Activated CD4-positive, CD25-positive, alpha-beta regulatory T cell treated with anti-CD3 and anti-CD28 coated beads, Interleukin-2, amount 50 U/mL, for 24 hours (primary cell): ENCODE data around the gene PLXNB1.

ENCODE experiments used
- ATAC-seq, 2 donors: fragments of 150-1000 bp; cut with Tn5 transposase; one replicate each; pipeline ENCODE4 v1.10.0; 2021; ENCODE audit warnings: mild to moderate bottlenecking in 1 of 2, moderate library complexity in 1 of 2

Gene PLXNB1

DNA sequence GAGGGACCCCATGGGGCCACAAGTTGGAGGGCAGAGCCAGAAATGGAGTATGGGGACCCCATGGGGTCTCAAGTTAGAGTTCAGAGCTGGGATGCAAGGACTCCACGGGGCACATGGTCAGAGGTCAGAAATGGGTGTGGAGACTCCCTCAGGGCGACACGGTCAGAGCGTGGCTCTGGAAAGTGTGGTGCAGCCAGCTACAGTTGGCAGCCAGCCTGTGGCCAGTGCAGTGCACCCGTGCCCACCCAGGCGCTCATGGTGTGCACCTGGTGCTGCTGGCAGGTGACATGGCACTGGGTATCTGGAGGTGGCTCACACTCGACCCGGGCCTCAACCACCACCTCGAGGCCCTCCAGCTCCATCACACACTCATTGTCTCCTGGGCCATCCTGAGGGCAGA lies 11.2 kb downstream of the PLXNB1 start:
- no peak for ATAC-seq

DNA sequence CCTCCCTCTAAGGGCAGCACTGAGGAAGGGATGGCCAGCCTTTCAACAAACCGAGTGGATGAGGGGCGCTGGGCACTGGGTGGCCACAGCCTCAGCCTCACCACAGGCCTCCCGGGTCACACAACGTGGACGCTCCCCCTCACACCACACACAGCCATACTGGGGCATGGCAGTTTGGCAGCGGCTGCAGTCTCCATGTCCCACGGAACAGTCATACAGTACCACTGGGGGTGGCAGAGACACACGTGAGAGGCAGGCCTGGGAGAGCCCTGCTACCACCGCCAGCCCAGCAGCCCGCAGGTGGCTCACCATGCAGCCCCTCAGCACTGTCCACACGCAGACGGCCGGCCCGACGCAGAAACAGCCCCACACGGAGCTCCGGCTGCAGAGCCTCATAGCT lies 11.7 kb downstream of the PLXNB1 start:
- no peak for ATAC-seq

DNA sequence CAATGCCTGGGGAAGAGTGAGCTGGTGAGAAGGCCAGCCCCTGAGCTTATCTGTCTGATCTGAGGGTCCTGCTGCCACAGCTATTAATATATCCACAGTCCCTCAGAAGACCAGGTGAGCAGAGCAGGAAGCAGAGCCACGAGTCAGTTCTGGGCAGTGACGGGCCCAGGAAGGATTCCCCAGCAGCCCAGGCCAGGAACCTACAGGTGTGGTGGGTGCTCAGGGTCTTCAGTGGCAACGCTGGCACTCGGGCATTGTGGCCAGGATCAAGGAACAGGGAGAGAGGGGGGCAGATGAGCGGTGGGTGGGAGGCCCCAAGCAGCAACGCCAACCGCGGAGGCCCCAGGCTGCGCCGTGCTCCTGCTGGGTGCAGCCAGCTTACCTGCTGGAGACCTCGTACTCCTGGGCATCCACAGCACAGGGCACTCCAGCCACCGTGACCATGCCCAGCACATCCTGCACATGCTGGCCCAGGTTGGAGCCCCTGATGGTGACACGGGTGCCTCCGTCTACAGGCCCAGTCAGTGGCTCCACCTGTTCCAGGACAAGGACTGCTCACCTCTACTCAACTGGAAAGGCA lies 12.3 kb downstream of the PLXNB1 start:
- no peak for ATAC-seq

DNA sequence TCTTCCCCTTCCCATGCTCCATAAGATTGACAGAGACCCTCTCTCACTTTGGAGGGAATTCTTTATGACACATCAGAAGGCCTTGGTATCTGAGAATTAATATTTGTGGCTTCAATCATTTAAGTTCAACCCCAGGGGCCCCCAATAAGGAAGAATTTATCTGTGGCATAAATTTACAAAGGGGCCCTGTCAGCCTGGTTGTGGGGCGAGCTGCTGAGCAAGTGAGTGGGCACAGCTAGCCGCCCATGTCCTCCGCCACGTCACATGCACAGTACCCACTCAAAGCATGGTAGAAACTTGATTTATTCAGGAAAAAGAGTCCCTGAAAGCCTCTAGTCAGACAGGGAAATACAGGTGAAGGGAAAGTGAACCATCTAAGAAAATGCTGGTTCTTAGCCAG lies 13.3 kb downstream of the PLXNB1 start:
- ATAC-seq: no peak

DNA sequence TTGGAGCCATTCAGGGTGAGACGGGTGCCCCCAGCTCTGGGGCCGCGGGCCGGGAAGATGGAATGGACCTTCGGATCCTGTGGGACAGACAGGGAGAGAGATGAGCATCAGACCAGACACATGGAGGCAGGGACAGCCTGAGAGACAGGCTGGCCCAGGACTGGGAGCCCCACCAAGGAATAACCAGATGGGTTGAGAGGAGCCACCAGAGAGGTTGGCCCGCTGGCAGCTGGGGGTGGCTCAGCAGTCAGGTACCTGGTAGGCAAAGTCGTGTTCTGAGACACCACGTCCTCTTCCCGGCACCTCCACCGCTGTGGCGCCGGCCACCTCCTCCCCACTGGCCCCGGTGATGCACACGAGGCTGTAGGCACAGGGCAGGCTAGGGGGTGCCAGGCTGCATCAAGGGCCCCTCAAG lies 13.8 kb downstream of the PLXNB1 start:
- no peak for ATAC-seq

DNA sequence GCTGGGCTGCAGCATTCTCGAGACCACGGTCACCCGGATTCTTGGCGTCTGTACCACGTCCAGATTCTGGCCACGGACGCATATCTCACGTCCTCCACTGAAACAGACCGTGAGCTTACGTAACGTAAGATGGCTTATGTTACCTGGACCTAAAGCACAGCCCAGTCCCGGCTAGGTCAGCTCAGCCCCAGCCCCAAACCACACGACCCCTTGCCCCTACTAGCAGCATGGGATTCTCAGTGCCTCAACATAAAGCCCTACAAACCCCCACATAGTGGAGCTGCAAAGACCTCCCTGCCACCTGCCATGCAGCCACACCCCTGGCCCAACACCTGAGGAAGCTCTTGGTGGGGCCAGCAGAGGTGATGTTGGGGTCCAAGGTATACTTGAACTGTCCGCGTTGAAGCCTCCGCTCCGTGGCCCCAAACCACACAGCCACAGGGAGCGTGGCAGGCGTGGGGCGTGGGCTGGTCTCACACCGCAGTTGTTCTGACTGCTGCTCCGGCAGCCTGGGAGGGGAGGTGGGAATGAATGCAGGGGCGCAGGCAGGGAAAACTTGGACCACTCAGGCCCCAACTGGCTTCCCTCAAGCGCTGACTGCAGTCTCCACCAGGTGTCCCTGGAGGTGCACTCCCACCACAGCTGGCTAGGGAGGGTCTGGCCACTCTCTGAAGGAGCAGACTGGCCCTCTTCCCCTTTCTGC lies 14.5 kb downstream of the PLXNB1 start:
- no peak for ATAC-seq

DNA sequence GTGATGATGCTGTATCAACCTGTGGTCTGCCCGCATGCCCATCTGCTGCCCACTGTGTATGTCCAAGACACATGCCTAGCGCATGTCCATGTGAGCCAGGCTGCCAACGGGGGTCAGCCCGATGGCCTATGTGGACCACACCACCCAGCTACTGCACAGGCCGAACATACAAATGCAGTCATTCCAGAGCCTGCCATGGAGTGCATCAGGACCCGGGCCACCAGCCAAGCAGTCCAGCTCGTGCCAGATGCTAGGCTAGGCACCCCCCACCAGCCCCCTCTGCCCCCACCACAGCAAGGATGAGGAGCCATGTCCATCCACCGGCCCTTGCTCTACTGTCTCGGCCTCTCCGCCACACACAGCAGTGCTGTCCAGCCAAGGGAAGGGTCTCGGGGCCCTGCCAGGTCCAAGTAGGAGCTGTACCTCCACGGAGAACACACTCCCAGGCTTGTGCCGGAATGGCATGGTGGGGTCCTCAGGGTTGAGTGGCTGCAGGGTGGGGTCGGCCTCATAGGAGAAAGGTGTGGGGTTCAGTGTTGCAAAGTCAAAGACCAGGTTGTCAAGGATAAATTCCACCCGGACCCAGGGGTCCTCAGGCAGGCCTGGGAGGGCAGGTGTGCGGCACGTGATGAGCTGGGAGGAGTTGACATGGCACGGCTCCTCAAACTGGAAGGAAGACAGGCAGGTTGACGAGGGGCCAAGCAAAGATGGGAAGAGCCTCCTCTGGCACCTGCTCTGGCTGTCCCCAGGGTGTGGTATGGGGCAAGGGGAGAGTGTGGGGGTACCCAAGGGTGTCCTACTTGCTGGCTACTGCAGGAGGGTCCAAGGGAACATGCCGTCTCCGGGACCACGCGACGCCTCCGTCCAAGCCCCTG lies 15.3 kb downstream of the PLXNB1 start:
- ATAC-seq: no peak

DNA sequence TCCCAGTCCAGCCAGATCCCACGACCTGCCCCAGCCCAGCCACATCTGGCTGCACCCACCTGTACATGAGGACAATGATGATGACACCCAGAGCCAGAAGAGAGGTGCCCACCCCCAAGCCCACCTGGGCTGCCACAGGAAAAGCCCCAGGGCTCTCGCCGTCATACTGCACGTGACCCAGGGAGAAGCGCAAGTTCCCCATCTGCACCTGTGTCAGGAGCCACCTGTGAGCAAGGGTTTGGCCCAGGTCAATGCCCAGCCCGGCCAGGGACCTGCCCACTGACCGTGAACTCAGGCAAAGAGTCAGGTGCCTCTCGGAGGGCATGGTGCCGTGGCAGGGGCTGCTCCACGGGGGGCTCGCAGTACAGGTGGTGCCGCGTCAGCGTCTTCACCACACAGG lies 16.3 kb downstream of the PLXNB1 start:
- ATAC-seq: no peak

DNA sequence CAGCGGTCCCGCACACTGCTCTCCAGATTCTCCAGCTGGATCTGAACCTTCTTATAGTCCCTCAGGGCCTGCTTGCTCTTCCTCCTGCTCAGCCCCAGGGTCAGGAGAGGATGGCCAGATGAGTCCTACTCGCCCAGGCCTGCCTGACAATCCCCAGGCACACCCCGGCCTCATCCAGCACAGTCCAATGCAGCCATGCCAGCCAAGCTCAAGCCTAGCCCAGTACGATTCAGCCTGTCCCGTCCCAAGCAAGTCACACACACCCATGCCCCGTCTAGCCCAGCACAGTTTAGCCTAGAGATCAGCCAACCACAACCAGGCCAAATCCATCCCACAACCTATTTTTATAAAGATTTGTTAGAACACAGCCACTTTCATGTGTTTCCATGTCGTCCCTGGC lies 16.8 kb downstream of the PLXNB1 start:
- no peak for ATAC-seq

DNA sequence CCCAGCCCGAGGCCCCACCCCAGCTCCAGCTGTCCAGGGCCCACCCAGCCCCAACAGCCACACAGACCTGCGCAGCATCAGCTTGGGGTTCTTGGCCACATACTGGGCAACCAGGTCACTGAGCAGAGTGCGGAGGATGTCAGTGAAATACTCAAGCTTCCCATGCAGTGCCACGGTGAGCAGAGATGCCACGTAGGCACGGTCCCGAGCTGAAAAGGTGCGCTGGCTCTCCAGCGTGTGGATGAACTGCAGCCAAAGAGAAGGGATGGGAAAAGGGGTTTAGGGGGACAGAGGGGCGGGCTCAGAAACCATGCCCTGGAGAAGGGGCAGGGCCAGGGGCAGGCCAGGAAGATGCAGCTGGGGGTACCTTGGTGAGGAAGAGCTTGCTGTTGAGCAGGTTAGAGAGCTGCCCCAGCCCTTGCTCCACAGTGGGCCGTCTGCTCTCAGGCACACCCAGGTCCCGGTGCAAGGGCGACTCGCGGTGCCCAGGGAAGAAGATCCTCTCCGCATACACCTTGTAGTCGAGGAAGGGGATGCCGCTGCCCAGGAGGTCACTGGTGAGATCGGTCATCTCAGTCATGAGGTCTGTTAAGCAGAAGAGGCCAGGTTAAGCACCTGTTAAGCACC lies 17.4 kb downstream of the PLXNB1 start:
- no peak for ATAC-seq

DNA sequence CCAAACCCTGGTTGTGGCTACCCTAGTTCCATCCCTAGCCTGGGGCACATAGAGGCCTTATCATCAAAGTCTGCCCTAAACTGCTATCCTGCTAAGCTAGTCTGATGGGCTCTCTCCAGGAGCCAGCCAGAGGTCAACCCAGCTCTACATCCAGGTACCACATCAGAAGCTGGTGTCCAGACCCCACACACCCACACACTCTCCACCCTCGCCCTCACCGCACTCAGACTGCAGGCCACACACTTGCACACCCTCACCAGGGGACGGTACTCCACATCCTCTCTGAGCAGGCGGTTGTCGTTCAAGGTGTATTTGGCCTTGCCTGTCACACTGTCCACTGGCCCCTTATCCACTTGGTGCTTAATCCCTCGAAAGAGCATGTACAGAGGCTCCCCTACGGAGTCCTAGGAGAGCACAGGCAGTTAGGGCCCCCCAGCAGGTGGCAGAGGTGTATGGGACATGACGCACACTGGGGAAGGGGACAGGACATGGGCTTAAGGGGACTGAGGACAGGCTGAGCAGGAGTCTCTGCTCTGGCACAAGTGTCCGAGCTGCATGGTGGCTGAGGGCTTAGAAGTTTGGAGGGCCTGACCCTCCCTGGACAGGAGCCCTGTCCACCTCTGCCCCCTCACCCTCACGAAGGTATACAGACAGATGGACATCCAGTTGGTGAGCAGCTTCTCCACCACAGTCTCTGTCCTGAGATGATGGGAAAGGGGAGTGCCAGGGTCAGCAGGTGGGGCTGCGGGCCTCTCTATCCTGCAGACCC lies 18.1 kb downstream of the PLXNB1 start:
- ATAC-seq: no peak

DNA sequence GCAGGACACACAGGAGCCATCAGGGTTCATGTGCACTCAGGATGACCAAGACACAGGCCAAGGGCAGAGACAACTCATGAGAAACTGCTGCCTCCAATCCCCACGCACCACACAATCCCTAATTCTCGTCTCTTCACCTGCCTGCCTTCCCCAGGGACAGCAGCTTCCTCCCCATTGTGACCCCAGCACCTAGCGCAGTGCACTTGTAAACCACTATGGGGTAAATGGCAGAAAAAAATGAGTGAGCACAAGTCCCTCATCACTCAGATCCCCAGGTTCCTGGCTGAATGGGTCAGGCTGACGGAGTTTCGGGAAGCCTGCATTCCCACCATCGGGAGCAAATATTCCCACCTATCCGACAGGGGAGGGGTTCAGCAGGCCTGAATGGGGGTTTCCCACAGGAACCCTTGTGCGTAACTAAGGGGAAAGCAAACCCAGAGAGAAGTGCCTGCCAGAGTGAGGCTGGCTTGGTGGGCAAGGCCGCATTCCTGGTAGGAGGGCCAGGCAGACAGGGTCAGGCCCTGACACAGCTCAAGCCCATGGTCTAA lies 18.8 kb downstream of the PLXNB1 start:
- ATAC-seq: no peak

DNA sequence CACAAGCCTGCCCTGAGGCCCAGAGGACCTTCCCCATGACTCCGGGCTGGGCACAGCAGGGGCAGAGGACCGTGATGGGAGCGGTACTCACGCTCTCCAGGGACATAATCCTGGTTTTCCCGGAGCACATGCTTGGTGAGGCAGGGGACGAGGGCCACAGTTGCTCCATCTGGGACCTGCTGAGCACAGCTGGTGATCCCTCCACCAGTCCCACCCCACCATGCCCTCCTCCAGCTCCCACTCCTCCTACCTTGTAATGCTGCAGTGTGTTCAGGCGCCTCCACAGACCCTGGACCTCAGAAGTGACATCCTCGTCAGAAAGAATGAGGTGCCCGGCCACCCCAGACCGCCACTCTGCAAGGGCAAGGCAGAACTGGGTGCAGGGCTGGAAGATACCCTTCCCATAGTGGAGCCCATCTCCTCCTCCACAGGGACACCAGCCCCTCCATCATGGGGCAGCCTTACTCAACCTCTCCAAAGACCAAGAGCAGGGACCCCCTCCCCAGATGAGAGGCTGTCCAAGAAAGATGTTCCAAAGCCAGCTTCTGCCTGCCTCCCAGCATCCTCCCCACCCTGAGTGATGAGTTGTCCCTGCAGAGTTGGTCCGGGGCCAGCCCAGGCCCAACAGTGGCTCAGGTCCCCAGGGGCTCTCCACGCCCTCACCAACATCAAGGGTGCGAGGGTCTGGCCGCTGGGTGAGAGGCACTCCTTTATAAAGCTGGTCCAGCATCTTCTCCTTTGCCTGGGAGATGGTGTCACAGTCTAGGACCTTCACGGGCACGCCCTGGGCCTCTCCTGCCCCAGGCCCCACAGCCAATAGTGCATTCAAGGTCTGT lies 19.5 kb downstream of the PLXNB1 start:
- ATAC-seq: no peak

DNA sequence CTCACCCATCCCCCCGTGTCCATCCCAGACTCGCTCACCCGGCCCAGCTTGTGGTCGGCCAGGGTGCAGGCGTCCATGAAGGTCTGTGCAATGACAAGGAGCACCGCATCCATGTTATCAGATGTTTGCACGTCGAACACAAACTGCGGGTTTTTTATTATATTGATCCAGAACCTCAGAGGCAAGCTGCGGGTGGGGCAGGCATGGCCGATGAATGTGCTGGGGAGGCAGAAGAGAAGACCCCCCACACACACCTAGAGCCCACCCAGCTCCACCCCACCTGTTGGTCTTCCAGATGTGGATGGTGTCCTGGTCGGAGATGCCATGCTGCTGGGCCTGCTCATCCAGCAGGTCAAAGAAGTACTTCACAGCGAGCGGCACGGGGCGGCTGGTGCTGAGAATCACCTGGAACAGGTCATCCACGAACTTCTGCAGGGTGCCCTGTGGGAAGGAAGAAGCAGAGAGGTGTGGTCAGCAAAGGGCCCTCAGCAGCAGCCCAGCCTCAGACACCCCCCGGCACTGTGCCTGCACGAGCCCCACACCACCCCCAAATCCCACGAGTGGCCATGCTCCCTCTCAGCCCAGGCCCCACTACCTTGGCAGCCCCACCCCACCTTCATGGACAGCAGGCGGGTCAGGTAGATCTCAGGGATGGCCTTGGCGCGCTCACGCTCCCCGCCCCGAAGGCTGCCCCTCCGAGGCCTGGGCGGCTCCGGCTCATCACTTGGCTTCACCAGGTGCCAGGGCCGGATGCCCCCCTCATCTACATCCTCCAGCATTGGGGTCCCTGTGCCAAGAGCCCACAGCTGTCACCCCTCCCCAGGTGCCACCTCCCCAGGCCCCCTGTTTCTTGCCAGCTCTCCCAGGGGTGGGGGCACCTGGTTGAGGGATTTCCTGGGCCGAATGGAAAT lies 20.3 kb downstream of the PLXNB1 start:
- no peak for ATAC-seq

DNA sequence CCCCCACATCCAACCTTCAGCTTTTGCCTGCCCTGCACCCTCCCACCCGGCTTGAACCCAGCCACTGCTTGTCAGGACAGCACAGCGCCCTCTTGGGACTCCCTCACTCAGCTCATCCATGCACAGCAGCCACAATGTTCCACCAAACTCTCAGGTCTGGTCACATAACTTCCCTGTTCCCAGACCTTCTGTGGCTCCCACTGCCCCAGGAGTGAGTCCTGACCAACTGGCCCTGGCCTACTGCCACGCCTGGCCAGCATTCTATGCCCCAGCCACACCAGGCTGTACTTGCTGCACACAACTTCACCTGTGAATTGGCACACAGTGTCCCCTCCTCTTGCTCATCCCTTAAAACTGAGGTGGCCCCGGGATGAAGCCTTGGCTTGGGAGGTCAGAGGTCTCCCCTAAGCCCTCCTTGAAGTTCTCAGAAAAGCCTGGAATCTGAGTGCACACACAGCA lies 21.0 kb downstream of the PLXNB1 start:
- no peak for ATAC-seq

DNA sequence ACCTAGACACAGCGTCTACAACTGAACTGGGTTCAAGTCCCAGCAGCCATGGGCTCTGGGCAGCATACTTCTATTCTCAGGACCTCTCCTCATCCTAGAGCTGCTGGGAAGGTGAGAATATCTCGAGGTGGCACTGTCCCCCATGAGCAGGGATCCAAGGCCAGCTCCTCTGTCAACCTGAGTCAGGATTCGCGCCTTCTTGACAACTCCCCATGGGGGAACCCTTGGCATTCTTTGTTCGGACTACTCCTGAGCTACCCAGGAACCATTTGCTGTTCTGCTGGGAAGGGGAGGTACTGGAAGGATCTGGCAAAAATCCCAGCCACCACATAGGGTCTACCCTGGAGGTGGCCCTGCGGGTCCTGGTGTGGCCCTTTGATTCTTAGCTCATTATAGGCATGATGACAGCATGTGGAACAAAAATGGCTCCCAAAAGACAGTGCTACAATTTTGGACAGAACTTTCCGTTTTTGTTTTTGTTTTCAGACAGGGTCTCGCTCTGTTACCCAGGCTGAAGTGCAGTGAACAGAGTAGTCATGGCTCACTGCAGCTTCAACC lies 22.3 kb downstream of the PLXNB1 start:
- no peak for ATAC-seq

DNA sequence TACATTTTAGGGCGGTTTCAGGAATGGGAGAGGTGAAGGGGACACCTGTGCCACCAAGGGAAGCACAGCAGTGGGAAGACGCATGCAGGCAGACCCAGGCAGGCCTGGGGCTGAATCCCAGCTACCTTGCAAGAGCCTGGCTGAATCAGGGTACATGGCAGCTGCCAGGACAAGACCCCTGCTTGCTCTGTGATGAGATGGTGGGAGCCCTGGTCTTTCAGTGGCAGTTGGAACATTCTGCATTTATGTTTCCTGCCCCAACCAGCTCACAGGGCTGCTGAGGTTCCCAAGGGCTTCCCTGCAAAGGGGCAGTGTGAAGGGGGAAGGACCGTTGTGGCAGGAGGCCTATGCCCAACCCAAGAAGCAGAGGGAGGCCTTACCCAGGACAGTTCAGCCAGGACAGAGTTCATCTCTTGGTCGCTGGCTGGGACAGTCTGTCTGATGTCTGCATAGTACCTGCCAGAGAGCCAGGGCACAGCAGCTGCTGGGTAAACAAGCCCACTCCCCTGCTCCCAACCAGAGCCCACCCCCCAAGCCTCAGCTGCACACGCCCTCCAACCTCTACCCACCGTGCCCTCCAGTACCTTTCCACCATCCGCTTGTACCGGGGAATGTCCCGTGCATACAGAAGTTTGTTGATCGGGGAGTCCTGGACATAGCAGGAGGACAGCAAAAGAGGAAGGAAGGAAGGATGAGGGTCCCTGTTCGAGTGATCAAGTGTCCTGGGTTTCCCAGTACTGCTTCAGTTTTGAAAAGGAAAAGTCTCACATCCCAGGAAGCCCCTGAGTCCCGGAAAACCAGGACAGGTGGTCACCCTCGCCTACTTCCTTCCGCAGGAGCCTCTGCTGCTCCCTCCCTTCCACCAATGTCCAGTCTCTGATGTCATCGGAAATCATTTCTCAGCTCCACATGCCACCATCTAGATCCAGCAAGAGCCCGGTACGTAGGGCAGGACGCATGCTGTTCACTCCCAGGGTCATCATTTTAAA lies 23.1 kb downstream of the PLXNB1 start:
- ATAC-seq: no peak

DNA sequence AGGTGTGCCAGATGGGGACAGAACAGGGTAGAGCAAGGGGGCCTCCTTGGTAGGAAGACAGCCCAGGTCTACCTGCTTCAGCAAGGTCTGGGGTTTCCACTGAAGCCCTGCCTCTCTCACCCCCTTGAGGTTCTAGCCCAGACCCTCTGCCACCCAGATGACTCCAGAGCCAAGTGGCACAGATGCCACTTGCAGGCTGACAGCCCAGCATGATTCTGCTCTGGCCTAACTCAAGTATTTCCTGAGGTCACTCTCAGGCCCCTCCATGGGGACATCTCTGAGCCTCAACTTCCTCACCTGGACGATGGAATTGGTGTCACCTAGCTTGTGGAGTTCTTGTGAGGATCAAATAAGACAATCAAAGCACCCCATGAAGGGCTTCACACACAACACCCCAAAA lies 23.9 kb downstream of the PLXNB1 start:
- ATAC-seq: no peak
